ENCODE data around the gene GALNT9.

DNA sequence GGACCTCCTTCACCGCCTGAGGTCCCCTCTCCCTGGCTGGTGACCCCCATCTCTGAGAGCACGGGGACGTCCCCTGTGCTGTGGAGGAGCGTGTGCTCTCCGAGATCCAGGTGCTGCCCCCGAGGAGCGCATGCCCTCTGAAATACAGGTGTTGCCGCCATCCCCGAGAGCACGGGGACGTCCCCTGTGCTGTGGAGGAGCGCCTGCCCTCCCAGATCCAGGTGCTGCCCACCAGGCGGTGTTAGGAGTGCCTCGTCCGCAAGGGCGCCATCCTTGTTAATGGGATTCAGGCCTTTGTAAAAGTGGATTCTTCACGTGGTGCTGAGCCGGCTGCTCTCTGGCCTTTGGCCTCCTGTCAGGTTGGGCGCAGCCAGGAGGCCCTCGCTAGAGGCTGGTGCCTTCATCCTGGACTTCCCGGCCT is 175.0 kb downstream of the GALNT9 start:
- no peak for TF ChIP-seq EZH2 (IDR thresholded peaks at IDR 0.05; ENCODE audit: borderline replicate concordance, low read length)
- TF ChIP-seq, protein P1, sequence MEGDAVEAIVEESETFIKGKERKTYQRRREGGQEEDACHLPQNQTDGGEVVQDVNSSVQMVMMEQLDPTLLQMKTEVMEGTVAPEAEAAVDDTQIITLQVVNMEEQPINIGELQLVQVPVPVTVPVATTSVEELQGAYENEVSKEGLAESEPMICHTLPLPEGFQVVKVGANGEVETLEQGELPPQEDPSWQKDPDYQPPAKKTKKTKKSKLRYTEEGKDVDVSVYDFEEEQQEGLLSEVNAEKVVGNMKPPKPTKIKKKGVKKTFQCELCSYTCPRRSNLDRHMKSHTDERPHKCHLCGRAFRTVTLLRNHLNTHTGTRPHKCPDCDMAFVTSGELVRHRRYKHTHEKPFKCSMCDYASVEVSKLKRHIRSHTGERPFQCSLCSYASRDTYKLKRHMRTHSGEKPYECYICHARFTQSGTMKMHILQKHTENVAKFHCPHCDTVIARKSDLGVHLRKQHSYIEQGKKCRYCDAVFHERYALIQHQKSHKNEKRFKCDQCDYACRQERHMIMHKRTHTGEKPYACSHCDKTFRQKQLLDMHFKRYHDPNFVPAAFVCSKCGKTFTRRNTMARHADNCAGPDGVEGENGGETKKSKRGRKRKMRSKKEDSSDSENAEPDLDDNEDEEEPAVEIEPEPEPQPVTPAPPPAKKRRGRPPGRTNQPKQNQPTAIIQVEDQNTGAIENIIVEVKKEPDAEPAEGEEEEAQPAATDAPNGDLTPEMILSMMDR (conservative IDR thresholded peaks at IDR 0.05 in 1 of 2, IDR thresholded peaks at IDR 0.05 in 1 of 2; ENCODE audit: extremely low read depth in 1 of 2, insufficient read depth in 1 of 2, low read depth in 1 of 2, low read length in 2 of 2) = no peak

All from mammary epithelial cell (primary cell).